Spleen (tissue), 7 donors: ENCODE measurements around the gene ILKAP.

Experiments used
- POLR2AphosphoS5 ChIP-seq, 3 donors: sonication (generic); formaldehyde crosslinking; IDR thresholded peaks; one replicate each; pipeline ENCODE4 v1.5.1; 2017; ENCODE audit warnings: antibody characterized with exemption in 3 of 3
- TF ChIP-seq, protein P1 (sequence below), 11 experiments: fragments of 200-600 bp in 7 of 11; fragments of 450-650 bp in 4 of 11; sonication (generic) in 4 of 11; IDR thresholded peaks in 8 of 11; conservative IDR thresholded peaks in 3 of 11; 1 replicate in 7 of 11; 2 replicates in 4 of 11; pipeline versions ENCODE4 v1.4.0 to v1.8.0; 2016 to 2021; ENCODE audit warnings: antibody characterized with exemption in 11 of 11, inconsistent platforms in 4 of 11, mild to moderate bottlenecking in 1 of 11
- donor health status: DM: no; HTN: no; CAD: no; lungs with moderate emphysema.
- donor health status: DM: no; HTN: no; CAD: no.
- donor health status: DM: no; HTN: no; CAD: no.

DNA sequence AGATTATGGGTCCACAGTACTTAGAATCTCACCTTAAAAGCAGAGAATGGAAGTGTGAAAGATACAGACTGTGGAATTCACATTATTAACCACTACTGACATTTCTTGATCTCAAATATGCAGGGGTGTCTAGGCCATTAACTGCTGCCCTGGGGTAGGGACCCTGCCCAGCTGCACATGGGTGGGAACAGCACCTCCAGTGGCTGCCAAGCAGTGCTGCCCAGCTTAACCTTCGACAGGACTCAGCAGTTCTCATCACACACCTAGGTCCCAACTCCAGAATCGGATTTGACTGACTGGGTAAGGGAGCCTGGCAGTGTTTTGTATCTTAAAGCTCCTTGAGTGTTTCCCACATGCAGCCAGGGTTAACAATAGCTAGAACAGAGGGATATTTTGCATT, 29.8 kb downstream of the ILKAP start:
- TF ChIP-seq, protein P1, sequence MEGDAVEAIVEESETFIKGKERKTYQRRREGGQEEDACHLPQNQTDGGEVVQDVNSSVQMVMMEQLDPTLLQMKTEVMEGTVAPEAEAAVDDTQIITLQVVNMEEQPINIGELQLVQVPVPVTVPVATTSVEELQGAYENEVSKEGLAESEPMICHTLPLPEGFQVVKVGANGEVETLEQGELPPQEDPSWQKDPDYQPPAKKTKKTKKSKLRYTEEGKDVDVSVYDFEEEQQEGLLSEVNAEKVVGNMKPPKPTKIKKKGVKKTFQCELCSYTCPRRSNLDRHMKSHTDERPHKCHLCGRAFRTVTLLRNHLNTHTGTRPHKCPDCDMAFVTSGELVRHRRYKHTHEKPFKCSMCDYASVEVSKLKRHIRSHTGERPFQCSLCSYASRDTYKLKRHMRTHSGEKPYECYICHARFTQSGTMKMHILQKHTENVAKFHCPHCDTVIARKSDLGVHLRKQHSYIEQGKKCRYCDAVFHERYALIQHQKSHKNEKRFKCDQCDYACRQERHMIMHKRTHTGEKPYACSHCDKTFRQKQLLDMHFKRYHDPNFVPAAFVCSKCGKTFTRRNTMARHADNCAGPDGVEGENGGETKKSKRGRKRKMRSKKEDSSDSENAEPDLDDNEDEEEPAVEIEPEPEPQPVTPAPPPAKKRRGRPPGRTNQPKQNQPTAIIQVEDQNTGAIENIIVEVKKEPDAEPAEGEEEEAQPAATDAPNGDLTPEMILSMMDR (IDR thresholded peaks at IDR 0.05 in 8 of 11, conservative IDR thresholded peaks at IDR 0.05 in 3 of 11): no peak
- no peak for TF ChIP-seq POLR2AphosphoS5 (IDR thresholded peaks at IDR 0.05)
